Spleen (tissue), 11 donors: ENCODE measurements around the gene TOB2. TPM values are rescaled to one million over a fixed set of nuclear protein-coding genes. Genes with fewer than 3 reads are reported as not detected.
"Not testable (repeated sequence)": the region's sequence is repeated elsewhere in the genome, so short reads cannot be mapped to it uniquely, and the experiment has no call there.

Experiments used
- DNase-seq: peaks from one replicate; pipeline ENCODE4 v3.0.0-alpha.2; 2020
- H3K27ac ChIP-seq, 8 donors: fragments of 200-600 bp; sonication (generic) in 7 of 8; 1 replicate in 4 of 8; 2 replicates in 4 of 8; pipeline versions ENCODE4 v1.5.0 to v1.8.0; 2016 to 2021; ENCODE audit warnings: inconsistent platforms in 4 of 8, mild to moderate bottlenecking in 4 of 8, moderate library complexity in 1 of 8
- H3K27me3 ChIP-seq, 7 donors: fragments of 200-600 bp; sonication (generic) in 6 of 7; replicated peaks in 1 of 7; 1 replicate in 4 of 7; 2 replicates in 3 of 7; pipeline versions ENCODE4 v1.5.0 to v1.8.0; 2016 to 2021; ENCODE audit warnings: inconsistent platforms in 3 of 7, mild to moderate bottlenecking in 1 of 7
- H3K36me3 ChIP-seq, 6 donors: fragments of 200-600 bp; sonication (generic) in 5 of 6; 1 replicate in 4 of 6; 2 replicates in 2 of 6; pipeline versions ENCODE4 v1.5.0 to v1.8.0; 2016 to 2021; ENCODE audit warnings: inconsistent platforms in 2 of 6
- H3K4me1 ChIP-seq, 6 donors: fragments of 200-600 bp; sonication (generic) in 5 of 6; 1 replicate in 3 of 6; 2 replicates in 3 of 6; pipeline versions ENCODE4 v1.5.0 to v1.8.0; 2016 to 2021; ENCODE audit warnings: inconsistent platforms in 3 of 6
- H3K4me3 ChIP-seq, 8 donors: fragments of 200-600 bp; sonication (generic) in 7 of 8; 1 replicate in 4 of 8; 2 replicates in 4 of 8; pipeline versions ENCODE4 v1.5.0 to v1.8.0; 2016 to 2021; ENCODE audit warnings: inconsistent platforms in 4 of 8, mild to moderate bottlenecking in 4 of 8, moderate library complexity in 2 of 8
- H3K9me3 ChIP-seq, 8 donors: fragments of 200-600 bp; sonication (generic) in 7 of 8; 1 replicate in 4 of 8; 2 replicates in 4 of 8; pipeline versions ENCODE4 v1.5.0 to v1.8.0; 2016 to 2021; ENCODE audit warnings: inconsistent platforms in 4 of 8
- CTCF ChIP-seq, 11 experiments: fragments of 200-600 bp in 7 of 11; fragments of 450-650 bp in 4 of 11; sonication (generic) in 4 of 11; IDR thresholded peaks in 8 of 11; conservative IDR thresholded peaks in 3 of 11; 1 replicate in 7 of 11; 2 replicates in 4 of 11; pipeline versions ENCODE4 v1.4.0 to v1.8.0; 2016 to 2021; ENCODE audit warnings: antibody characterized with exemption in 11 of 11, inconsistent platforms in 4 of 11, mild to moderate bottlenecking in 1 of 11
- POLR2A ChIP-seq, 3 donors: fragments of 450-650 bp; IDR thresholded peaks; one replicate each; pipeline ENCODE4 v1.5.1; 2017; ENCODE audit warnings: antibody characterized with exemption in 3 of 3, mild to moderate bottlenecking in 1 of 3
- POLR2AphosphoS5 ChIP-seq, 3 donors: sonication (generic); formaldehyde crosslinking; IDR thresholded peaks; one replicate each; pipeline ENCODE4 v1.5.1; 2017; ENCODE audit warnings: antibody characterized with exemption in 3 of 3
- WGBS, 5 donors: extraction: QIAGEN DNeasy Blood & Tissue Kit in 3 of 5; methylation state at CpG; one replicate each; pipeline versions ENCODE4 v1.1.5 to v1.1.7; 2013 to 2018; 5-methylcytosine and 5-hydroxymethylcytosine counted together
- intact Hi-C: fragments of 100-400 bp; cut with DNase I; formaldehyde crosslinking; loops from one replicate; pipeline ENCODE4 v1.15.0; 2023; ENCODE audit warnings: low total_unique reads
- polyA plus RNA-seq, 3 donors: library from polyadenylated mRNA; stranded (reverse); fragments of 200-250 nt; gene quantifications; one replicate each; pipeline ENCODE4 v1.2.1, GENCODE V29; 2013
- total RNA-seq, 7 donors: library from RNA; depleted of rRNA in 3 of 7; stranded (reverse); fragments of >200 nt in 3 of 7; fragmentation: NEBNext Ultra II Directional in 4 of 7; extraction: Animal tissue kit (Norgen Biotek cat#: 25700) in 4 of 7; gene quantifications; one replicate each; pipeline versions ENCODE4 v1.1.0 to v1.2.1, GENCODE V29; 2016 to 2021
- donor health status: healthy with polysubstance abuse.
- donor health status: DM: no; HTN: no; CAD: no; lungs with moderate emphysema.
- donor health status: DM: no; HTN: no; CAD: no.
- donor health status: Bipolar disorder and iron deficiency.
- donor health status: healthy.
- donor health status: DM: no; HTN: no; CAD: no.
- donor health status: DM: yes; HTN: yes; CAD: no.

The TOB2 gene
- total and polyA plus RNA-seq, 10 donors = 7.5 to 52.4 (median 42.3) TPM

GRCh38 chr22:41442240-41442792 is 4.3 kb downstream of the TOB2 start:
- Histone ChIP-seq H3K4me1 (peaks cover 3 to 80% (median 45%) of the 10 kb centered on the region in 6 donors), H3K36me3 (peaks cover 0 to 56% (median 3%) of the 10 kb centered on the region in 6 donors), H3K27ac (peak overlapping the region in 3 of 8 donors; percentile 2 to 33 (median 9)), H3K27me3 (peaks cover 0 to 3% (median 0%) of the 10 kb centered on the region in 7 donors), H3K9me3 (no peaks in the 10 kb centered on the region), H3K4me3 (no peak overlapping the region)
- 79 to 92% (median 82%) methylated on average over 2 of the region's 2 CpGs for WGBS, 5 donors
- intact Hi-C loops = no loop called here
- TF ChIP-seq POLR2AphosphoS5 (IDR thresholded peaks at IDR 0.05) (no peak), POLR2A (IDR thresholded peaks at IDR 0.05) (no peak), CTCF (IDR thresholded peaks at IDR 0.05 in 8 of 11, conservative IDR thresholded peaks at IDR 0.05 in 3 of 11) (no peak)
- no peak for DNase-seq

GRCh38 chr22:41440511-41440910 is 6.1 kb downstream of the TOB2 start:
- 75 to 90% (median 84%) methylated on average over 5 of the region's 5 CpGs for WGBS, 5 donors
- H3K36me3 ChIP-seq = peaks cover 0 to 74% (median 21%) of the 10 kb centered on the region in 6 donors
- intact Hi-C loops = not testable (repeated sequence)

GRCh38 chr22:41437198-41437597 is 9.4 kb downstream of the TOB2 start:
- peaks cover 3 to 93% (median 40%) of the 10 kb centered on the region in 6 donors for H3K36me3 ChIP-seq
- H3K27me3 ChIP-seq = no peaks in the 10 kb centered on the region
- no peaks in the 10 kb centered on the region for H3K9me3 ChIP-seq
- no peak overlapping the region for H3K27ac ChIP-seq
- H3K4me3 ChIP-seq = no peak overlapping the region
- WGBS, 5 donors = 89 to 98% (median 91%) methylated on average over 7 of the region's 7 CpGs
- H3K4me1 ChIP-seq = peaks cover 6 to 90% (median 37%) of the 10 kb centered on the region in 6 donors
- intact Hi-C loops = no loop called here
- no peak for DNase-seq
- TF ChIP-seq POLR2A (IDR thresholded peaks at IDR 0.05) (no peak), CTCF (IDR thresholded peaks at IDR 0.05 in 8 of 11, conservative IDR thresholded peaks at IDR 0.05 in 3 of 11) (no peak), POLR2AphosphoS5 (IDR thresholded peaks at IDR 0.05) (no peak)

More at GRCh38 chr22:41440511-41440910, 6.1 kb downstream of the TOB2 start:
- peaks cover 5 to 92% (median 49%) of the 10 kb centered on the region in 6 donors for H3K4me1 ChIP-seq
- H3K9me3 ChIP-seq, DNase-seq, H3K27me3 ChIP-seq, H3K4me3 ChIP-seq, H3K27ac ChIP-seq: not testable (repeated sequence)

GRCh38 chr22:41436322-41437113 is 10.1 kb downstream of the TOB2 start:
- no peak overlapping the region for H3K4me3 ChIP-seq
- peaks cover 3 to 93% (median 46%) of the 10 kb centered on the region in 6 donors for H3K36me3 ChIP-seq
- WGBS, 5 donors = 87 to 90% (median 88%) methylated on average over 23 of the region's 23 CpGs
- TF ChIP-seq CTCF (IDR thresholded peaks at IDR 0.05 in 8 of 11, conservative IDR thresholded peaks at IDR 0.05 in 3 of 11) = no peak
- no peak for TF ChIP-seq POLR2A (IDR thresholded peaks at IDR 0.05)
- peak in 2 of 3 donors; percentile 44 to 64 for TF ChIP-seq POLR2AphosphoS5 (IDR thresholded peaks at IDR 0.05)
- intact Hi-C loops = no loop called here
- H3K27ac ChIP-seq = peak overlapping the region in 4 of 8 donors; percentile 33 to 49 (median 41)
- no peaks in the 10 kb centered on the region for H3K9me3 ChIP-seq
- H3K27me3 ChIP-seq = no peaks in the 10 kb centered on the region
- no peak for DNase-seq
- H3K4me1 ChIP-seq = peaks cover 3 to 83% (median 30%) of the 10 kb centered on the region in 6 donors
